Stimulated activated CD4-positive, alpha-beta T cell treated with anti-CD3 and anti-CD28 coated beads, Interleukin-4, amount 100 ng/mL, for 24 hours (primary cell): ENCODE results near the gene FBXL16.

Experiments used
- DNase-seq: peaks from one replicate; pipeline ENCODE4 v3.0.0-alpha.2; 2020

Gene FBXL16

DNA sequence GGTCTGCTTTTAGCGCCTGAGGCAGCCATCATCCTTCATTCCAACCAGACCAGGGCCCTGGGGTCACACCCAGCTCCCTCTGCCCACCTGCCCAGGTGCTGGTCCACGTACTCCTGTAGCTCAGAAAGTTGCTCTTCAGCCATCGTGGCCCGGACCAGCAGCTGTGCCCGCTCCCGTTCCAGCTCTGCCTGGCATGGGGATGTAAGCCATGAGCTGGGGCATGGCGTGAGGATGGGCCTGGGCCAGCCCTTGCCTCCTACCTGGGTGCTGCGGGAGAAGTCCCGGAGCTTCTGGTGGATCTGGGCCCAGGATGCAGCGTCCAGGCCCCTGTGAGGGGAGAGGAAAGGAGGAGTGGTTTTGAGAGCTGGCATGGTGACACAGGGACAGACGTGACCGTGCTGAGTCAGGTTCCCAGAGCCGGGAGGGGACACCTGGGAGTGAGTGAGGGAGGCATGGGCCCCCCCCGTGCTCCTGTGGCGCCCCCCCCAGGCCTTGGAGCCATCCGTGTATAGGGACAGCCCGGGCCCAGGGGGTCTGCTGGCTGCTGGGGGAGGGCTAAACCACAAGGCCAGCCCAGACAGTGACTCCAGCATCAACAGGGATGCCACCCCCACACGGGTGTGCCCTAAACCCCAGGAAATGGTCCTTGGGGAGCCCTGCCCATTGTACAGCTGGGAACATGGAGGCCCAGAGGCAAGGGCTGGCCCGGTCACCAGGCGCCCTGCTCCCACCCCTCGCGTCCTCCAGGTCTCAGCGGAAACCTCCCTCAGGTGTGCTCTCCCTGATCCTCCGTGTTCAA is 17.4 kb upstream of the FBXL16 start:
- DNase-seq = no peak

DNA sequence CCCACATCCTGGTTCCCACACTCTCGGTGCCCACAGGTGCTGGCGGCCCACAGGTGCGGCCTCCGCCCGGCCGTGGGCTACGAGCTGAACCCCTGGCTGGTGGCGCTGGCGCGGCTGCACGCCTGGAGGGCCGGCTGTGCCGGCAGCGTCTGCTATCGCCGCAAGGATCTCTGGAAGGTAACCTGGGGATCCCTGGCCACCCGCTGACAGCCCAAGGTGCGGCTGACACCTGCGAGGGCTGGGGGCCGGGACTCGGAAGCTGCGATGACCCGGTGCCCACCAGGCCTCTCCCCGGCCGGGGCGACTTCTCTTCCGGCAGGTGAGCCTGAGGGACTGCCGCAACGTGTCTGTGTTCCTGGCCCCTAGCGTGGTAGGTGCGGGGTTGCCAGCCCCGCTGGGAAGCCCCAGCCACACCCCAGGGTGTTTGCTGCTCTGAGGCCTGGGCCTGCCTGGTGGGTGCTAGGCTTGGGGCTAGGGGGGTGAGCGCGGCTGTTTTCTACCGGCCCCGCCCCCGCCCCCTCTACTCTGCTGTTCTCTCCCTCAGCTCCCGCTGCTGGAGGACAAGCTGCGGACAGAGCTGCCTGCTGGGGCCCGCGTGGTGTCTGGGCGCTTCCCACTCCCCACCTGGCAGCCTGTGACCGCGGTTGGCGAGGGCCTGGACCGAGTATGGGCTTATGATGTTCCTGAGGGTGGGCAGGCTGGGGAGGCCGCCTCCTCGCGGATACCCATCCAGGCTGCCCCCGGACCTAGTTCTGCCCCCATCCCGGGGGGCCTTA is 16.4 kb upstream of the FBXL16 start:
- DNase-seq = no peak

GRCh38 chr16:720990-721764 is 15.6 kb upstream of the FBXL16 start, which contains the start of gene ANTKMT:
Gene ANTKMT (plus strand): TSS chr16:721146. CDS start chr16:721275, 129 bp downstream.
- peak; percentile 69 for DNase-seq

- DNase-seq = peak; percentile 51
Observed at GRCh38 chr16:720447-720989, 14.9 kb upstream of the FBXL16 start.

DNA sequence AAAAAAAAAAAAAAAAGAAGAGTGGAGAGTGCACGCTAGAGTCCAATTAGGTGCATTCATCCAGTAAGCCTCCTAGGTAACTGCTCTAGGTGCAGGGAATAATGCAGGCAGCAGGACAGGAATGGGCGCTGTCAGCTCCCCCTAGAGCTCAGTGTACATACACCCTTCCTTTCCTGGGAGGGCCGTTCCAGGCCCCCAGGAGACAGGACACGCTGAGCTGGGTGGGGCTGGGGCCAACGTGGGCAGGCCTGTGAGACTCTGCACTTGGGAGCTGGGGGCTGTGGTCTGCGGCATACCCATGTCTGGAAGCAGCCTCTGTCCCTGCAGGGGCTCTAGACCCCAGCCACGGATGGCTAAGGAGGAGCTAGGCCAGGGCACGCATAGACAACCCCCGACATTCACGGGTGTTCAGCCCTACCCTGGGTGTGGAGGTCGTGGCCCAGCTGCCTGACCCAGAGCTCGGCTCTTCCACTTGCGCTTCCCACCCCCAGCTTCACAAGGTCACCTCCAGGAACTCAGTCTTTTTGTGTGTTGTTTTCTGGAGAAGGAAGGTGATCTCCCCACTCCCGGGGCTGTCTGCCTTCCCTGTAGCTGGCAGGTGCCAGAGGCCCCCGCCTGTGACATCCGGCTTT is 14.3 kb upstream of the FBXL16 start:
- DNase-seq = no peak

- no peak for DNase-seq
Observed at GRCh38 chr16:718922-719321, 13.3 kb upstream of the FBXL16 start.

GRCh38 chr16:718389-718788 is 12.8 kb upstream of the FBXL16 start:
- DNase-seq = no peak

DNA sequence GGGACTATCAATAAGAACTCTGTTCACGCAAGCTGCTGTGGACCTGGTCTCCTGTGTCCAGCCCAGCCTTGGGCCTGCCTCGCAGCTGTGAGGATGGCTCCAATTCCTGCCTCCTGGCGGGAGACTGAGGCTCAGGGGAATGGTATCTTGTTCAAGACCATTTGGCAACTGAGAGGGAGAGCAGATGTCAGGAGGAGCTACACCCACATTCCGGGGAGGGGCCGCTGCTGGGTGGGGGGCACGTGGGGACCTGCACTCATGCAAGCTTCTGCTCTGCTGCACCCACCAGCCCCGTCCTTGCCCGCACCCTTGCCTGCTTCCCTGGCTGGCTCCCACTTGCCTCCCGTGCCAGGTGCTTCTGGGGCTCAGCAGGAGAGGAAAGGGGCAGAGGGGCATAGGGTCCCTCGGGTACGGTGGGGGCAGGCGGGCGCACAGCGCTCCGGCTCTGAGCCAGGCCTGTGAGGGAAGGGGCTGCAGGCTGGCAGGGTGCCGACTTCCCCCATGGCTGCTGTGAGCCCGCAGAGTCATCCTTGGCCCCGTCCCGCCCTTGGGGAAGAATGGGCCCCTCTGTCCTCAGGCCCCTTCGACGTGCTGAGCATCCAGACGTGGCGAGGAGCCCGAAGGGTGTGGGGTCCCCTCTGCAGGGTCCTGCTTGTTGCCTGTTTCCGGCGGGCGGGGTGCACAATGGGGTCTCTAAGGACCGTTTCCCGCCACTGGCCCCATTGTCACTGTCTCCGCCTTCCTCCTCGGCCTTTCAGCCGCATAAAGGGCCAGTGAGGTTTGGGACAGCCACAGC is 12.0 kb upstream of the FBXL16 start:
- DNase-seq = no peak

- no peak for DNase-seq
Observed at GRCh38 chr16:716768-717325, 11.2 kb upstream of the FBXL16 start.

DNA sequence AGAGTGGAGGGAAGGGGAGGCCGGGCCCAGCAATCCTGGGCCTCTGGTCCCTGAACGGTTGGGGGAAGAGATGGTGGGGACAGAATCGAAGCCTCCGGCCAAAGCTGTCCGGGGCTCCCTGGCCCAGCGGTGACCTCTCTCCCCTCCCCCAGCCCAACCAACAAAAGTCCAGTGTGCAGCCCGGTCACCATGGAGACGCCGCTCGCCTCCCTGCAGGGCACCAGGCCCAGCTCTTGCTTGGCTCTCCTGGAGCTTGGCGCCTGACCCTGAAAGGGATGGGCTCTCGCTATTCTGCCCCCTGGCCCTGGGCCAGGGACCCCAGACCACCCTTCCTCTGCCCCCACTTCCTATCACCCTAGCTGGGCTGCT is 10.6 kb upstream of the FBXL16 start:
- DNase-seq = no peak

- no peak for DNase-seq
Observed at GRCh38 chr16:715477-716199, 10.0 kb upstream of the FBXL16 start.

- DNase-seq = peak; percentile 90
Observed at GRCh38 chr16:714558-715476, 9.2 kb upstream of the FBXL16 start, which contains the start of gene METRN. Gene METRN (plus strand): TSS chr16:715118. CDS start chr16:715290, 172 bp downstream.

- no peak for DNase-seq
Observed at GRCh38 chr16:714079-714478, 8.5 kb upstream of the FBXL16 start.

DNA sequence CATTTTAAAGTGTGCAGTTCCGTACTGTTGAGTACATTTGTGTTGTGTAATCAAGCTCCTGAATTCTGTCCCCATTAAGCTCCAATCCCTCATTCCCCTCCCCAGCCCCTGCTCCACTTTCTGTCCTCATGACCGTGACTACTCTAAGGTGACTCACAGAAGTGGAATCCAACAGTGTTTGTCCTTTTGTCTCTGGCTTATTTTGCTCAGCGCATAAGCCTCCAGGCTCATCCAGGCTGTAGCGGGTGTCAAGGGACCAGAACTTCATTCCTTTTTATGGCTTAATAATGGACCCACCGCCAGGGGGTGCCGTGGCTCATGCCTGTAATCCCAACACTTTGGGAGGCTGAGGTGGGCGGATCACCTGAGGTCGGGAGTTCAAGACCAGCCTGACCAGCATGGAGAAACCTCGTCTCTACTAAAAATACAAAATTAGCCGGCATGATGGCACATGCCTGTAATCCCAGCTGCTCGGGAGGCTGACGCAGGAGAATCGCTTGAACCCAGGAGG is 7.2 kb upstream of the FBXL16 start:
- DNase-seq = peak; percentile 59

DNA sequence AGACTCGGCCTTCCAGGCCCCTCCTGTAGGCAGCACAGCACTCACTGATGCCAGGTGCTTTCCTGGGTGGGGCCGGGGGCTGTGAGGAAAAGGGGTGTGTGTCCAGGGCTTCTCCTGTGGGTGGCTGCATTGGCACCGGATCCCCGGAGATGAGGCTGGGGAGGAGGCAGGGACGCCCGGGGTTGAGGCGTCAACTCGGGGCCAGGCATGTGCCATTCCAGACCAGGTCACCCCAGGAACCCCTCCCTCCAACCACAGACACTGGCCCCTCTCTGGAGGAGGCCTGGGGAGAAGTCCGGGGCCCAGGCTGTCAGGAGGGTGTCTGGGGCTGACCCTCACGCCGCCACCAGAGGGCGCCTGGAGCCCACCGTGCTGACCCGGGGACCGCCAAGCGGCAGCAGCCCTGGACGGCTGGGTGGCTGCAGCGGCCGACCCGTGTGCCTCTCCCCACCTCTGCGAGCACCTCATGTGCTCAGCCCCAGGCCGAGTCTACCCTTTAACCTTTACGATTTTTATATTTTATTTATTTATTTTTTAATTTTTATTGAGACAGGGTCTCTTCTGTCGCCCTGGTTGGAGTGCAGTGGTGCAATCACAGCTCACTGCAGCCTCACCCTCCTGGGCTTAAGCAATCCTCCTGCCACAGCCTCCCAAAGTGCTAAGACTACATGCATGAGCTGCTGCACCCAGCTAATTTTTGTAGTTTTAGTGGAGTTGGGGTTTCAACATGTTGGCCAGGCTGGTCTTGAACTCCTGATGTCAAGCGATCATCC is 6.1 kb upstream of the FBXL16 start:
- peak; percentile 83 for DNase-seq

DNA sequence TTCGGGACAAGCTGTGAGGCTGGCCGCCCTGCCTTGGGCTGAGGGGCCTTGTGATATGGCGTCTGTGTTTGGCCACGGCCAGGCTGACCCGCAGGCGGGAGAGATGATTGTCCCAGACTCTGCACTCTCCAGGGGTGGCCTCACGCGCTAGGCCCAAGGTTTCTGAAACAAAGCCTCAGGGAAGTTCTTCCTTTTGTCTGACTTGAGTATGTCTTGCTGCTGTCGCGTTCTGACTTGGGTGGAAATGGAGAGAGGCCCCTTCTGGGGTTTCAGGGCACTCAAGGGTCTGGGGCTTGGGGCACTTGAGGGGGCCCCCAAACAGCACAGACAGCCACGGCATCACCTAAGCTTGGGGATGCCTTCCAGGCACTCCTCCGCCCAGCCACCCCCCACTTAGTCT is 5.5 kb upstream of the FBXL16 start:
- DNase-seq = no peak

DNA sequence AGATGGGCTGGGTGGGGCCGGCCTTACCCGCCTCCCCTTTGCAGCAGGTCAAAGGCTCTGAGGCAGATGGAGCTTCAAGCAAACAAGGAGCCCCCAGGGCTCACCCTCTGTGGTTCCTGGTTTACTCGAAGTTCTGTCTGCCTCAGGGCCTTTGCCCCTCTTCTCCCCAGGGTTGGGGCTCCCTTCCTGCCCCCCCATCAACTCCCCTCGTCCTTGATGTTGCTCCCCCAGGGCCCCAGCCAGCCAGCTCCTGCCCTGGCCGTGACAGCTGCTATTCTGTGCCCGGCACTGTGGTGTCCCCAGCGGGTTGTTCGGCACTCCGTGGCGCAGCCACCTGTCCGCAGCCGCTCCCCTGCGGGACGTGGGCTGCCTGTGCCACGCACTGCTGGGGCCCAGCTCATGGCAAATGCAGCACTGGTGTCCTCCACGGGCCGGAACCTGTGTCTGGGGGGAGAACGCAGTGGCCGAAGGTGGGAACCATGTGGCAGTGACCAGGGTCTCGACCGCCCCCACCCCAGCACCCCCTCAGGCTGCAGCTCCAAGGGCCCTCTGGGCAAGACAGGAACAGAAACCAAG is 5.0 kb upstream of the FBXL16 start:
- DNase-seq = no peak
